ENCODE data around the gene IL21R.

DNA sequence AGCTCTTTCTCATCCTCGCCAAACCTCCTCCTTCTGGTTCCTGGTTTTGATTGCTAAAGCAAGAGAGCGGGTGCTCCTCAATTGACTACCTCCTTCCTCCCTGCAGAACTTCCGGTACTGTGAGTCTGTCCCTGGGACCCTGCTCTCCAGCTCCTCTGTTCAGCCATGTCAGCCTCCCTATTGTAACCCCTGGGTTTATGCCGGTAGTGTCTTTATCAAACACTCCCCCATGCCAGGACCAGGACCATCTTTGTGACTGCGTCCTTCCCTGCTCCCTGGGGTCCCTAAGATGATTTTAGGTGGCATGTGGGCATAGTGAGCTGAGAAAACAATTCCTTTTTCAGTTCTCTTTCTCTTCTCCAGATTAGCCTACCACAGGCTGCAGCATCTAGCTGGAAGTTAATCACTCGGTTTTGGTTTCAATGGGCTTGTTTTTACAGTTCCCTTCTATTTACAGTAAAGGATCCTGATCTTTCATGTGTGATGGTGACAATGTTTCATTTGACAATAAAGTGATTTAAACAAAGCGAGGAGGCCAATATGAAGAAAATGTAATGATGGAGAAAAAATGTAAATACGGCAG lies 27.7 kb upstream of the IL21R start:
- TF ChIP-seq CTCF (IDR thresholded peaks at IDR 0.05; ENCODE audit: low read length) (no peak), EZH2phosphoT487 (IDR thresholded peaks at IDR 0.05; ENCODE audit: low read length) (no peak)

All from MM.1S (cell line).